ENCODE measurements around the gene NDST3.

GRCh38 chr4:118018381-118019145 lies 15.7 kb upstream of the NDST3 start:
- TF ChIP-seq CTCF (IDR thresholded peaks at IDR 0.05; ENCODE audit: insufficient read depth, low read length, poor library complexity, severe bottlenecking): no peak
- TF ChIP-seq EZH2phosphoT487 (conservative IDR thresholded peaks at IDR 0.05; ENCODE audit: low read length): no peak

Measured in SU-DHL-6 (cell line).